ENCODE data around the gene KIF5C. TPM values are rescaled to one million over a fixed set of nuclear protein-coding genes. Genes with fewer than 3 reads are reported as not detected.

The KIF5C gene
- polyA plus RNA-seq, 1 experiment: 0.17 TPM

GRCh38 chr2:148885988-148886387 lies 11.0 kb downstream of the KIF5C start:
- POLR2A ChIA-PET: no interaction called here
- DNase-seq (ENCODE audit: low read depth): no peak
- Histone ChIP-seq H3K36me3 (ENCODE audit: control insufficient read depth, insufficient read depth, low read length) (no peaks in the 10 kb centered on the region), H3K4me3 (ENCODE audit: low read depth, low read length) (no peak overlapping the region), H3K27me3 (ENCODE audit: control insufficient read depth, insufficient read depth, low read length) (peaks cover 17% of the 10 kb centered on the region)
- TF ChIP-seq CTCF (IDR thresholded peaks at IDR 0.05; ENCODE audit: insufficient read depth, low read depth, low read length): no peak
- CTCF ChIA-PET: no interaction called here

DNA sequence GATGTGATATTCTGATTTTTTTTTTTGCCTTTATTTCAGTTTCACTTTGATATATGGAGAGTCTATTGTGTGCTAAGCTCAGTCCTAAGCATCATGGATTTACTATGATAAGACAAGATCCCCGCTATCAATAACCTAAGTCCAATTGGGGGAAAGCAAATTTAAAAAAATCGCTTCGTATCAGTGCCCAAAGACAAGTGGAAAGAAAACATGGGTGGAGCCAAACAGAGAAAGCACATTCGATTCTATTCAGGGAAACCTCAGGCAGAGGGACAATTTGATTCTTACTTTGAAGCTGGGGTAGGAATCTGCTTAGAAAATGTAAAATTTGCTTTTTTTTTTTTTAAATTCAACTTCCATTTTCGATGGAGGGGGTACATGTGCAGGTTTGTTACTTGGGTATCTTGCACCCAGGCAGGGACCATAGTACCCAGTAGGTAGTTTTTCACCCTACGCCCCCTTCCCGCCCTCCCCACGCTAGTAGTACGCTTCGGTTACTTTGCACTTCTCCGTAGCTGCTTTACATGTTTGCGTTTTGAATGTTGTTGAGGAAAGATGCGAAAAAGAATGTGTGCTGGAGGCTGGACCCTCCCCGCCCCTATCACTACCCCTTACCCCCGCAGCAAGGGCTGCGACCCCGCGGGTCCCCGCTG lies 12.4 kb downstream of the KIF5C start:
- CTCF ChIA-PET: interaction anchor here (0.7 kb wide), 1 partner anchor 10 kb away, joined by 3 read pairs; no protein-coding TSS in a partner anchor
- POLR2A ChIA-PET: no interaction called here
- H3K36me3 ChIP-seq (ENCODE audit: control insufficient read depth, insufficient read depth, low read length): no peaks in the 10 kb centered on the region
- H3K4me3 ChIP-seq (ENCODE audit: low read depth, low read length): peak overlapping the region; percentile 4
- peaks cover 19% of the 10 kb centered on the region for H3K27me3 ChIP-seq (ENCODE audit: control insufficient read depth, insufficient read depth, low read length)
- no peak for DNase-seq (ENCODE audit: low read depth)
- no peak for TF ChIP-seq CTCF (IDR thresholded peaks at IDR 0.05; ENCODE audit: insufficient read depth, low read depth, low read length)

- ChIA-PET POLR2A (no interaction called here), CTCF (no interaction called here)
- DNase-seq (ENCODE audit: low read depth): no peak
- TF ChIP-seq CTCF (IDR thresholded peaks at IDR 0.05; ENCODE audit: insufficient read depth, low read depth, low read length): no peak
- H3K27me3 ChIP-seq (ENCODE audit: control insufficient read depth, insufficient read depth, low read length): peaks cover 19% of the 10 kb centered on the region
- no peaks in the 10 kb centered on the region for H3K36me3 ChIP-seq (ENCODE audit: control insufficient read depth, insufficient read depth, low read length)
- H3K4me3 ChIP-seq (ENCODE audit: low read depth, low read length): peak overlapping the region; percentile 4
These were observed 13.0 kb downstream of the KIF5C start for GRCh38 chr2:148888003-148888501.

GRCh38 chr2:148888986-148889385 lies 14.0 kb downstream of the KIF5C start:
- H3K4me3 ChIP-seq (ENCODE audit: low read depth, low read length): no peak overlapping the region
- H3K27me3 ChIP-seq (ENCODE audit: control insufficient read depth, insufficient read depth, low read length): peaks cover 19% of the 10 kb centered on the region
- TF ChIP-seq CTCF (IDR thresholded peaks at IDR 0.05; ENCODE audit: insufficient read depth, low read depth, low read length): no peak
- ChIA-PET POLR2A (no interaction called here), CTCF (no interaction called here)
- DNase-seq (ENCODE audit: low read depth): no peak
- no peaks in the 10 kb centered on the region for H3K36me3 ChIP-seq (ENCODE audit: control insufficient read depth, insufficient read depth, low read length)

DNA sequence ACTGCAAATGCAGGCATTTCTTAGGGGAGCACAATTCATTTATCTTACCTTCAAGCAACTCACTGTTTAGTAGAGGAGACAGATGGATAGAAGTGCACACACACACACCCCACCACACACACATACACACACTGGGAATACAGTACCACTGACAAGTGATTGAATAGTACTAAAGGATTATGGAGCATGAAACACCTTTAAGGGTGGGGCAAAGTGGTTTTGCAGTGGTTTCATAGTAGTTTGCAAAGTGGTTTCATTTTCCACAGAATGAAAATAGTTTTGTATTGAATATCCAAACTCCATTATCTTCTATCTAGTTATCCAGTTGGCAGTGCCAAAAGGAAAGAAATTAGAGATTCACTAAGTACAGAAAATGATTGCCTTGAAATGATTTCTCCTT lies 18.9 kb downstream of the KIF5C start:
- no peak overlapping the region for H3K4me3 ChIP-seq (ENCODE audit: low read depth, low read length)
- TF ChIP-seq CTCF (IDR thresholded peaks at IDR 0.05; ENCODE audit: insufficient read depth, low read depth, low read length): no peak
- DNase-seq (ENCODE audit: low read depth): no peak
- CTCF ChIA-PET: no interaction called here
- no peaks in the 10 kb centered on the region for H3K36me3 ChIP-seq (ENCODE audit: control insufficient read depth, insufficient read depth, low read length)
- H3K27me3 ChIP-seq (ENCODE audit: control insufficient read depth, insufficient read depth, low read length): peaks cover 4% of the 10 kb centered on the region; the same call in 1 of the 2 replicates
- POLR2A ChIA-PET: no interaction called here
